WERI-Rb-1 (cell line): Measurements from ENCODE around the gene PRRT3.

ENCODE experiments used
- DNase-seq: peaks from one replicate; pipeline ENCODE4 v3.0.0-alpha.2; 2020
- H3K27ac ChIP-seq: fragments of 250-450 bp; sonication (Bioruptor Pico); 2 replicates; pipeline ENCODE4 v1.5.1; 2020; ENCODE audit warnings: mild to moderate bottlenecking, moderate library complexity
- H3K27me3 ChIP-seq: fragments of 250-450 bp; sonication (Bioruptor Pico); 2 replicates; pipeline ENCODE4 v1.5.1; 2021; ENCODE audit warnings: mild to moderate bottlenecking, low read depth, moderate library complexity; ENCODE audit not compliant: insufficient read depth, severe bottlenecking
- H3K36me3 ChIP-seq: fragments of 250-450 bp; sonication (Bioruptor Pico); 2 replicates; pipeline ENCODE4 v1.5.1; 2020; ENCODE audit warnings: mild to moderate bottlenecking, moderate library complexity
- H3K4me3 ChIP-seq: 2 replicates; pipeline ENCODE4 v1.5.1; 2011; ENCODE audit warnings: low read depth, mild to moderate bottlenecking, control low read depth, low read length
- H3K9me3 ChIP-seq: fragments of 250-450 bp; sonication (Bioruptor Pico); 2 replicates; pipeline ENCODE4 v1.5.1; 2021; ENCODE audit warnings: mild to moderate bottlenecking, moderate library complexity; ENCODE audit not compliant: severe bottlenecking
- TF ChIP-seq, protein P1 (sequence below): IDR thresholded peaks from 2 replicates; pipeline ENCODE4 v1.5.1; 2011; ENCODE audit warnings: low read depth, mild to moderate bottlenecking, control low read depth, inconsistent platforms, low read length

PRRT3 gene

DNA sequence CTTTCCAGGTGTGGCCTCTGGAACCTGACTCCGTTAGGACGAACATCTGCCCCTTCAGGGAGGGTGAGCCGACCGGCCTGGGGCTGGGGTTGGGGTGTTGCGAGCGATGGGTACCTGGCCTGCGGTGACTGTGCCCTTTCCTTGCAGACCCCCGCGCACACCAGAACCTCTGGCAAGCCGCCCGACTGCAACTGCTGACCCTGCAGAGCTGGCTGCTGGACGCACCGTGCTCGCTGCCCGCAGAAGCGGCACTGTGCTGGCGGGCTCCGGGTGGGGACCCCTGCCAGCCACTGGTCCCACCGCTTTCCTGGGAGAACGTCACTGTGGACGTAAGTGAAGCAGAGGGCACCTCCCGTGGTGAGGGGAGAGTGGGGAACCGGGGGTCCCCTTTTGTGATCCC lies 24.1 kb downstream of the PRRT3 start:
- Histone ChIP-seq H3K4me3 (no peak overlapping the region), H3K27ac (no peak overlapping the region), H3K27me3 (no peaks in the 10 kb centered on the region), H3K9me3 (no peaks in the 10 kb centered on the region), H3K36me3 (no peaks in the 10 kb centered on the region; the same call in 1 of the 2 replicates)
- TF ChIP-seq, protein P1, sequence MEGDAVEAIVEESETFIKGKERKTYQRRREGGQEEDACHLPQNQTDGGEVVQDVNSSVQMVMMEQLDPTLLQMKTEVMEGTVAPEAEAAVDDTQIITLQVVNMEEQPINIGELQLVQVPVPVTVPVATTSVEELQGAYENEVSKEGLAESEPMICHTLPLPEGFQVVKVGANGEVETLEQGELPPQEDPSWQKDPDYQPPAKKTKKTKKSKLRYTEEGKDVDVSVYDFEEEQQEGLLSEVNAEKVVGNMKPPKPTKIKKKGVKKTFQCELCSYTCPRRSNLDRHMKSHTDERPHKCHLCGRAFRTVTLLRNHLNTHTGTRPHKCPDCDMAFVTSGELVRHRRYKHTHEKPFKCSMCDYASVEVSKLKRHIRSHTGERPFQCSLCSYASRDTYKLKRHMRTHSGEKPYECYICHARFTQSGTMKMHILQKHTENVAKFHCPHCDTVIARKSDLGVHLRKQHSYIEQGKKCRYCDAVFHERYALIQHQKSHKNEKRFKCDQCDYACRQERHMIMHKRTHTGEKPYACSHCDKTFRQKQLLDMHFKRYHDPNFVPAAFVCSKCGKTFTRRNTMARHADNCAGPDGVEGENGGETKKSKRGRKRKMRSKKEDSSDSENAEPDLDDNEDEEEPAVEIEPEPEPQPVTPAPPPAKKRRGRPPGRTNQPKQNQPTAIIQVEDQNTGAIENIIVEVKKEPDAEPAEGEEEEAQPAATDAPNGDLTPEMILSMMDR = no peak
- DNase-seq = no peak

DNA sequence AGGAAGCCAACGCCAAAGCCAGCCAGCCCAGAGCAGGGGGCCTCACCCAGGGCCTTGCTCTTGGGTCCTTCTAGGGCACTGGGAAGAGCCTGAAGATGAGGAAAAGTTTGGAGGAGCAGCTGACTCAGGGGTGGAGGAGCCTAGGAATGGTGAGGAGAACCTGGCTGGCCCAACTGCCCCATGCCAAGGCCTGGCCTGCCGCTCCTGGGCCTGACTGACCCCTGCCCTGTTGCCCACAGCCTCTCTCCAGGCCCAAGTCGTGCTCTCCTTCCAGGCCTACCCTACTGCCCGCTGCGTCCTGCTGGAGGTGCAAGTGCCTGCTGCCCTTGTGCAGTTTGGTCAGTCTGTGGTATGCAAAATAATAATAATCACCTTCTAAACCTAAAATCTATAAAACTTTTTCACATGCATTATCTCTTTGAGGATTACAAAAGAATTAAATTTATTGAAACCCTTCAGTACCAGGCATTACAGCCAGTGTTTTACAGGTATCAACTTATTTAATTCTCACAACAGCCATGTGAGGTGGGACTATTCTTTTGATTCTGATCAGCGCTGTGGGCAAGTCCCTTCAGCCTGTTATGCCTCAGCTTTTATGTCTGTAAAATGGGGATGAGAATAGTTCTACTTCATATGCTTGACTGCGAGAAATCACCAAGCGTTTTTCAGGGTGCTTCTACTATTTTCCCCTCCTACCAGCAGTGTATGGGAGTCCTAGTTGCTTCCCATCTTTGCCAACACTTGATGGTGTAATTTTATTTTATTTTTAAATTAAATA lies 33.8 kb downstream of the PRRT3 start:
- no peak overlapping the region for H3K27ac ChIP-seq
- TF ChIP-seq, protein P1 = no peak
- no peak for DNase-seq
- no peaks in the 10 kb centered on the region for H3K36me3 ChIP-seq
- no peaks in the 10 kb centered on the region for H3K27me3 ChIP-seq
- no peak overlapping the region for H3K4me3 ChIP-seq
- H3K9me3 ChIP-seq = no peaks in the 10 kb centered on the region

DNA sequence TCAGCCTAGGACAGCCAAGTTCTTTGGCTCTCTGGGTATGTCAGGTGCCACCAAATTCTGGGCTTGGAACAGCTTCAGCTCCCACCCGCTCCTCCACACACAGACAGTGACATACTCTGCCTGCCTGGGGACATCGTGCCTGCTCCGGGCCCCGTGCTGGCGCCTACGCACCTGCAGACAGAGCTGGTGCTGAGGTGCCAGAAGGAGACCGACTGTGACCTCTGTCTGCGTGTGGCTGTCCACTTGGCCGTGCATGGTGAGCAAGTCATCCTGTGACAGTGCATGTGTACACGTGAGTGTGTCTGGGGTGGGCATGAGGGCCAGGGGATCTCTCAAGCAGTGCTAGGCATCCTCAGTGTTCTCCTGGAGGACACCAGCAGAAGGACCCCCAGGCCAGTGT lies 34.4 kb downstream of the PRRT3 start:
- TF ChIP-seq, protein P1 = no peak
- no peaks in the 10 kb centered on the region for H3K27me3 ChIP-seq
- H3K27ac ChIP-seq = no peak overlapping the region

DNA sequence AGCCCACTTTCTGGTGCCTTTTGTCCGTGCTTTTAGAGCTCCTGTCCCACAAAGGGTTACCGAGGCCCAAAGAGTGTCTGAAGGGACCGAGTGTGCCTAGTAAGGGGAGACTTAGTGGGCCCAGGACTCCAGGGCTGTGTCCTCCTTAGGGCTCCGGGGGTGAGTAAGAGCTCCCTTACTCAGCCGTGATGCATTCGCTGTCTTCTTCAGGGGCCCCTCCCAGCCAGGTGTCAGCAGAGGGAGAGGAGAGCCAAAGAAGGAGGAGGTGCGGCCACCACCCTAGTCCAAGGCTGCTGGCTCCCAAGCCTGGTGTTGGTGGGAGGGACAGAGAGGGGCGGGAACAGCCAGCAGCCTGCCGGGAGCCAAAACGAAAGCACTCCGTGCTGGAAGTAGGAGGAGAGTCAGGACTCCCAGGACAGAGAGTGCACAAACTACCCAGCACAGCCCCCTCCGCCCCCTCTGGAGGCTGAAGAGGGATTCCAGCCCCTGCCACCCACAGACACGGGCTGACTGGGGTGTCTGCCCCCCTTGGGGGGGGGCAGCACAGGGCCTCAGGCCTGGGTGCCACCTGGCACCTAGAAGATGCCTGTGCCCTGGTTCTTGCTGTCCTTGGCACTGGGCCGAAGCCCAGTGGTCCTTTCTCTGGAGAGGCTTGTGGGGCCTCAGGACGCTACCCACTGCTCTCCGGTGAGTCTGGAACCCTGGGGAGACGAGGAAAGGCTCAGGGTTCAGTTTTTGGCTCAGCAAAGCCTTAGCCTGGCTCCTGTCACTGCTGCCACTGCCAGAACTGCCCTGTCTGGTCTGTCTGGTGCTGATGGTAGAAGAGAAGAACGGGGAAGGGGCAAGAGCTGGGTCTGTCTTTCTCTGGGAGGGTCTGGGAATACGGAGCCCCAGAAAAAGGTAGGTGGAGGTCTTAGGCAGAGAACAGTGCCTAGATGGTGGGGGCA lies 35.2 kb downstream of the PRRT3 start, which contains the start of gene IL17RC:
IL17RC (plus strand) TSS at position 365 of the 947 bp plus-strand sequence; CDS start at position 583, 218 bp downstream.
- H3K27ac ChIP-seq = peak within 1 kb of the TSS; percentile 95
- H3K36me3 ChIP-seq = no peaks in the 10 kb centered on the region
- peaks cover 3% of the 10 kb centered on the region for H3K9me3 ChIP-seq
- peak within 1 kb of the TSS; percentile 63 for H3K4me3 ChIP-seq
- TF ChIP-seq, protein P1 = no peak
- DNase-seq = peak; percentile 92
- no peaks in the 10 kb centered on the region for H3K27me3 ChIP-seq

More for the DNA sequence above, 34.4 kb downstream of the PRRT3 start:
- Histone ChIP-seq H3K9me3 (no peaks in the 10 kb centered on the region), H3K4me3 (no peak overlapping the region), H3K36me3 (no peaks in the 10 kb centered on the region)
- no peak for DNase-seq

DNA sequence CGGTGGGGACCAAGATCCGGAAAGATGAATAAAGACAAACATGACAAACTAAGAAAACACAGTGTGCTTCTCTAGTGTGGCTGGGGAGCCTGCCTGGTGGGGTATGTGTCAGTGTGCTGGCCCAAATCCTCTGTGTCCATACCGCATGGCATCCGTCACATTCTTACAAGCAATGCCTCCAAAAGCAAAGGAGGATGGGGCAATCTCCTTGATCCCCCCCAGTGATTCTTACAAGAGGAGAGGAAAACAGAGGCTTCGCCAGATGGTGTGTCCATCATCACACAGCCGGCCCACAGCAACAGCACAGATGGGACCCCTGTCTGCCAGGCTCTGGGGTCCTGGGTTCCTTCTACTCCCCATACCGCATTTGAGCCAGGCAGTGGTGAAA lies 35.9 kb downstream of the PRRT3 start:
- DNase-seq = peak; percentile 53
- no peaks in the 10 kb centered on the region for H3K36me3 ChIP-seq
- peak overlapping the region; percentile 95 for H3K27ac ChIP-seq

More for the DNA sequence above, 35.9 kb downstream of the PRRT3 start:
- TF ChIP-seq, protein P1 = no peak
- Histone ChIP-seq H3K4me3 (peak overlapping the region; percentile 63), H3K9me3 (peaks cover 5% of the 10 kb centered on the region), H3K27me3 (no peaks in the 10 kb centered on the region)
